Left ventricle myocardium inferior (tissue), 1 donor: ENCODE data around the gene INPP4B. TPM values are rescaled to one million over a fixed set of nuclear protein-coding genes. Genes with fewer than 3 reads are reported as not detected.

Source experiments
- DNase-seq: peaks from one replicate; pipeline ENCODE4 v3.0.0-alpha.2; 2020
- H3K27ac ChIP-seq: fragments of 200-600 bp; replicated peaks from 2 replicates; pipeline ENCODE4 v1.8.0; 2021
- H3K27me3 ChIP-seq: fragments of 200-600 bp; 2 replicates; pipeline ENCODE4 v1.8.0; 2021; ENCODE audit warnings: low read depth
- H3K36me3 ChIP-seq: fragments of 200-600 bp; 2 replicates; pipeline ENCODE4 v1.8.0; 2021
- H3K4me1 ChIP-seq: fragments of 200-600 bp; 2 replicates; pipeline ENCODE4 v1.8.0; 2021
- H3K4me3 ChIP-seq: fragments of 200-600 bp; 2 replicates; pipeline ENCODE4 v1.8.0; 2021; ENCODE audit warnings: mild to moderate bottlenecking, moderate library complexity
- H3K9me3 ChIP-seq: fragments of 200-600 bp; replicated peaks from 2 replicates; pipeline ENCODE4 v1.8.0; 2021
- intact Hi-C: fragments of 100-400 bp; cut with micrococcal nuclease; formaldehyde crosslinking; loops from one replicate; pipeline ENCODE4 v1.11.0; 2022
- total RNA-seq: library from RNA; stranded (reverse); fragmentation: NEBNext Ultra II Directional; extraction: Animal tissue kit (Norgen Biotek cat#: 25700); gene quantifications from one replicate; pipeline ENCODE4 v1.2.1, GENCODE V29; 2021
- TF ChIP-seq, protein P1 (sequence below): fragments of 200-600 bp; IDR thresholded peaks from 2 replicates; pipeline ENCODE4 v1.8.0; 2021; ENCODE audit warnings: antibody characterized with exemption, mild to moderate bottlenecking, borderline replicate concordance
- donor health status: DM: no; HTN: yes; CAD: no; lungs with severe emphysema.

The INPP4B gene
- total RNA-seq, 1 donor from 2014 or later: 61.1 TPM

DNA sequence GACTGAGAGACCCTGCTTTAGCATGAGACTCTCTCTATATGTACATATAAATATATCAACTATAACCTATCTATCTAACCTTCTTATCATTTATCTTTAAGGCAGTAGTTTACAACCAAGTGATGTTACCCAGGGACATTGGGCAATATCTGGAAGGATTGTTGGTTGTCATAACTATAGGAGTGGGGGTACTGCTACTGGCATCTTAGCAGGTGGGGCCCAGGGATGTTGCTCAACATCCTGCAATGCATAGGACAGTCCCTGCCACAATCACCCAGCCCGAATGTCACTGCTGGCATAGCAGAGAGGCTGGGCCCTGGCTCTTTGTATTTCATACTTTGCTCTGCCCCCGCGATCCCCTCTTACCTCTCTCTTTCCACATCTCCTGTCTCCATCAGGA, 812.0 kb downstream of the INPP4B start:
- peaks cover 13% of the 10 kb centered on the region for H3K4me1 ChIP-seq
- DNase-seq: no peak
- H3K36me3 ChIP-seq: no peaks in the 10 kb centered on the region
- H3K4me3 ChIP-seq: no peak overlapping the region
- intact Hi-C loops: no loop called here
- TF ChIP-seq, protein P1, sequence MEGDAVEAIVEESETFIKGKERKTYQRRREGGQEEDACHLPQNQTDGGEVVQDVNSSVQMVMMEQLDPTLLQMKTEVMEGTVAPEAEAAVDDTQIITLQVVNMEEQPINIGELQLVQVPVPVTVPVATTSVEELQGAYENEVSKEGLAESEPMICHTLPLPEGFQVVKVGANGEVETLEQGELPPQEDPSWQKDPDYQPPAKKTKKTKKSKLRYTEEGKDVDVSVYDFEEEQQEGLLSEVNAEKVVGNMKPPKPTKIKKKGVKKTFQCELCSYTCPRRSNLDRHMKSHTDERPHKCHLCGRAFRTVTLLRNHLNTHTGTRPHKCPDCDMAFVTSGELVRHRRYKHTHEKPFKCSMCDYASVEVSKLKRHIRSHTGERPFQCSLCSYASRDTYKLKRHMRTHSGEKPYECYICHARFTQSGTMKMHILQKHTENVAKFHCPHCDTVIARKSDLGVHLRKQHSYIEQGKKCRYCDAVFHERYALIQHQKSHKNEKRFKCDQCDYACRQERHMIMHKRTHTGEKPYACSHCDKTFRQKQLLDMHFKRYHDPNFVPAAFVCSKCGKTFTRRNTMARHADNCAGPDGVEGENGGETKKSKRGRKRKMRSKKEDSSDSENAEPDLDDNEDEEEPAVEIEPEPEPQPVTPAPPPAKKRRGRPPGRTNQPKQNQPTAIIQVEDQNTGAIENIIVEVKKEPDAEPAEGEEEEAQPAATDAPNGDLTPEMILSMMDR: no peak
- H3K9me3 ChIP-seq: no peaks in the 10 kb centered on the region
- H3K27ac ChIP-seq: no peak overlapping the region
- H3K27me3 ChIP-seq: no peaks in the 10 kb centered on the region

DNA sequence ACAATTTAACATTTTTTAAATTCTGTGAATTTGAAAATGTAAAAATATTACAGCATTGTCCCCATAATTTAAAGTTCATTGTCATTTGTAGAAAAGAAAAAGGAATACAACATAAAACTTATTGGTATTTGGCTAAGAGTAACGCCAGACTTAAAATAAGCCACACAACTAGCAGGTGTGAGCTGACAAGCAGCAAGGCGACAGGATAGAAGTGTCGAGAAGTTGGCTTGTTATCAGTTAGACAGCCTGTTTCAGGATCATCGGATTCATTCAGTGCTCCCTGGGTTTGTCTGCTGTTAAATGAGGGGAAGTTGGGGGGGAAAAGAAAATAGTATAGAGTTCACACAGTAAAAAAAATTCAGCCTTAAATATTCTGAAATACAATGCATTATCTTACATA, 816.1 kb downstream of the INPP4B start:
- Histone ChIP-seq H3K4me1 (peaks cover 9% of the 10 kb centered on the region), H3K27ac (no peak overlapping the region), H3K9me3 (no peaks in the 10 kb centered on the region), H3K36me3 (no peaks in the 10 kb centered on the region), H3K4me3 (no peak overlapping the region), H3K27me3 (no peaks in the 10 kb centered on the region)
- no peak for DNase-seq
- intact Hi-C loops: no loop called here
- TF ChIP-seq, protein P1: no peak

DNA sequence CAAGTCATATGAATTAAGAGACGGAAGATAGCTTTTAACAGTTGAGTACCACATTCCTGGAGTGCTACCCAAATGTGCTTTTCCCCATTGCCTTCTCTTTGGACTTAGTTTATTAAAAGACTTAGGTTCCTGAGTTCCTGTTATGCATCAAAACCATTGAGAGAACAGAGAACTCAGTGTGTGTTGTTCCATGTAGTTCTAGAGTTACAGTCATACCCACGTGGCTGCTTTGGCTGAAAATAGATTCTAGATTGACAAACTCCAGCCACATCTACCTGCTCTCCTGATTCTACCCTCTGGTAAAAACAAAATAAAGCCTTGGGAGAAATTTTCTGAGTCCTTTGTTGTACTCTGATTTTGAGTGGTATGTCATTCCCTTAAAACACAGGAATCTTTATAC, 824.3 kb downstream of the INPP4B start:
- TF ChIP-seq, protein P1: no peak
- H3K36me3 ChIP-seq: no peaks in the 10 kb centered on the region
- no peak overlapping the region for H3K4me3 ChIP-seq
- no peaks in the 10 kb centered on the region for H3K4me1 ChIP-seq
- no peak overlapping the region for H3K27ac ChIP-seq
- intact Hi-C loops: no loop called here
- DNase-seq: no peak
- no peaks in the 10 kb centered on the region for H3K9me3 ChIP-seq
- no peaks in the 10 kb centered on the region for H3K27me3 ChIP-seq

DNA sequence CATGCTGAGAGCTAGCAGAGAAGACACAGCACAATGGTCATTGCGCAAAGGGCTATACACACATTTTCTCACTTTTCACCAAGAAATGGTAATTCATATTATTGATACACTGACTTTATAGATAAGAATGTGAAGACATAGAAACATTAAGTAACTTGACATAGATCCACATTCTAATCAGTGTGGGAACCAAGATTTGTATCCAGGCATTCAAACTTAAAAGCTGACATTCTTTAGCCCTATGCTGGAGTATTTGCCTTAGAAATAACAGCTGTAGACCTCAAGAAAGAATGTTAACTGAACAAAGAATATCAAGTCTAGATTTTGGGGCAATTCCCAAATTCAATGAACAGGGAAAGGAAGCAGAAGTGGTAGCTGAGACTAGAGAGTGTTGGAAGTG, 824.9 kb downstream of the INPP4B start:
- H3K4me3 ChIP-seq: no peak overlapping the region
- intact Hi-C loops: no loop called here
- no peak overlapping the region for H3K27ac ChIP-seq
- no peaks in the 10 kb centered on the region for H3K9me3 ChIP-seq
- no peaks in the 10 kb centered on the region for H3K4me1 ChIP-seq
- no peaks in the 10 kb centered on the region for H3K36me3 ChIP-seq
- H3K27me3 ChIP-seq: no peaks in the 10 kb centered on the region
- TF ChIP-seq, protein P1: no peak
- DNase-seq: no peak

DNA sequence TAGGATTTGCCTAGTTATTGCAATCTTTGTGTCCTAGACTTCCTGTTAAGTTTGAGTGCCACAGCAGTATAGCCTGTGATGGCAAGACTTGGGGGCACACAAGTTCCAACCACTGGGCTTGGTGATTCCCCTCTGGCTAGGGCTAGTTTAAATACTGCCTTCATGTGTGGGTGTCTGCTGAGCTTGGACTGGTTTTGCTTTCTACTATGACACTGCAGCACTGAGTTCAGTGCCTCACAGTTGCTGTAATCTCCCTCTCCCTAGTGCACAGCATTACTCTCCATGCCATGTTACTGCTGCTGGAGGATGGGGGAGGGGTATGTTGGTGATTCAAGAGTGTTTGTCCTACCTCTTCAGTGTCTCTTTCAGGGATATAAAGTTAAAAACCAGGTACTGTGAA, 830.1 kb downstream of the INPP4B start:
- H3K4me1 ChIP-seq: no peaks in the 10 kb centered on the region
- no peaks in the 10 kb centered on the region for H3K9me3 ChIP-seq
- no peaks in the 10 kb centered on the region for H3K27me3 ChIP-seq
- H3K36me3 ChIP-seq: no peaks in the 10 kb centered on the region
- no peak overlapping the region for H3K4me3 ChIP-seq
- no peak for DNase-seq
- TF ChIP-seq, protein P1: no peak
- H3K27ac ChIP-seq: no peak overlapping the region
- intact Hi-C loops: no loop called here

DNA sequence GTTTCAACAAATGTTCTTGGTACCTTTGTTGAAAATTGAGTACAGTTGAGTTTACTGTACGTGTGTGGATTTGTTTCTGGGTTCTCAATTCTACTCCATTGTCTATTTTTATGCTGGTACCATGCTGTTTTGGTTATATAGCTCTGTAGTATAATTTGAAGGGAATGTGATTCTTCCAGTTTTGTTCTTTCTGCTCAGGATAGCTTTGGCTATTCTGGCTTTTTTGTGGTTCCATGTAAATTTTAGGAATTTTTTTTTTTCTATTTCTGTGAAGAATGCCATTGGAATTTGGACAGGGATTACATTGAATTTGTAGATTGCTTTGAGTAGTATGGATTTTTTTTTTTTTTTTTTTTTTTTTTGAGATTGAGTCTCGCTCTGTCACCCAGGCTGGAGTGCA, 836.4 kb downstream of the INPP4B start:
- H3K4me1 ChIP-seq: no peaks in the 10 kb centered on the region
- TF ChIP-seq, protein P1: no peak
- no peak for DNase-seq
- H3K36me3 ChIP-seq: no peaks in the 10 kb centered on the region
- no peak overlapping the region for H3K27ac ChIP-seq
- no peaks in the 10 kb centered on the region for H3K27me3 ChIP-seq
- intact Hi-C loops: no loop called here
- H3K4me3 ChIP-seq: no peak overlapping the region
- H3K9me3 ChIP-seq: peaks cover 23% of the 10 kb centered on the region
